ENCODE results near the gene BHLHA15. TPM values are rescaled to one million over a fixed set of nuclear protein-coding genes. Genes with fewer than 3 reads are reported as not detected.

The BHLHA15 gene
- total RNA-seq, 6 donors from 2014 or later = 2.4 to 20.1 (median 3.5) TPM; not detected in 1

GRCh38 chr7:98256431-98256830, 45.2 kb downstream of the BHLHA15 start:
- 91 to 95% methylated on average over 7 of the region's 7 CpGs for WGBS, 2 donors

GRCh38 chr7:98257701-98258100, 46.5 kb downstream of the BHLHA15 start:
- Histone ChIP-seq H3K27me3 (no peaks in the 10 kb centered on the region), H3K4me3 (no peak overlapping the region), H3K36me3 (peaks cover 0 to 28% (median 13%) of the 10 kb centered on the region in 4 donors), H3K27ac (no peak overlapping the region), H3K9me3 (no peaks in the 10 kb centered on the region), H3K4me1 (peaks cover 9 to 11% (median 11%) of the 10 kb centered on the region in 4 donors)
- DNase-seq (no peak), ATAC-seq (ENCODE audit: low FRiP score in 2 of 2) (no peak)
- TF ChIP-seq POLR2AphosphoS5 (IDR thresholded peaks at IDR 0.05) = no peak
- TF ChIP-seq CTCF (IDR thresholded peaks at IDR 0.05) = no peak
- TF ChIP-seq EP300 (IDR thresholded peaks at IDR 0.05) = no peak
- no peak for TF ChIP-seq POLR2A (IDR thresholded peaks at IDR 0.05)
- 84 to 88% methylated on average over 6 of the region's 6 CpGs for WGBS, 2 donors

More at GRCh38 chr7:98256431-98256830, 45.2 kb downstream of the BHLHA15 start:
- ATAC-seq (ENCODE audit: low FRiP score in 2 of 2) (no peak), DNase-seq (no peak)
- Histone ChIP-seq H3K4me3 (no peak overlapping the region), H3K9me3 (no peaks in the 10 kb centered on the region), H3K27me3 (no peaks in the 10 kb centered on the region), H3K27ac (no peak overlapping the region), H3K36me3 (peaks cover 0 to 28% (median 13%) of the 10 kb centered on the region in 4 donors), H3K4me1 (peaks cover 14 to 17% (median 15%) of the 10 kb centered on the region in 4 donors)
- no peak for TF ChIP-seq CTCF (IDR thresholded peaks at IDR 0.05)
- no peak for TF ChIP-seq POLR2A (IDR thresholded peaks at IDR 0.05)
- TF ChIP-seq POLR2AphosphoS5 (IDR thresholded peaks at IDR 0.05) = no peak
- no peak for TF ChIP-seq EP300 (IDR thresholded peaks at IDR 0.05)

Other genes starting within 250 kb of the BHLHA15 start
- gene OCM2, start 221.2 kb upstream of the BHLHA15 start, total RNA-seq = not detected
- 10 to 100 TPM; 27.6 to 65.8 (median 37.5) TPM for gene LMTK2, start 104.6 kb upstream of the BHLHA15 start, total RNA-seq
- 100 to 1,000 TPM in 1 of 6 donors, 10 to 100 TPM in 5; 16.6 to 101 (median 55.0) TPM for gene TECPR1, start 40.8 kb downstream of the BHLHA15 start, total RNA-seq
- 100 to 1,000 TPM; 113 to 703 (median 143) TPM for gene BRI3, start 70.2 kb downstream of the BHLHA15 start, total RNA-seq
- 10 to 100 TPM; 20.2 to 35.6 (median 26.6) TPM for gene BAIAP2L1, start 189.7 kb downstream of the BHLHA15 start, total RNA-seq